Activated naive CD8-positive, alpha-beta T cell (primary cell): ENCODE measurements around the gene OR52D1.

Experiments
- H3K27ac Mint-ChIP-seq: one replicate; pipeline ENCODE4 v1.8.0; 2021; ENCODE audit warnings: mixed read lengths
- H3K27me3 Mint-ChIP-seq: one replicate; pipeline ENCODE4 v1.8.0; 2021; ENCODE audit warnings: mixed read lengths
- H3K36me3 Mint-ChIP-seq: one replicate; pipeline ENCODE4 v1.8.0; 2021; ENCODE audit warnings: mixed read lengths
- H3K4me1 Mint-ChIP-seq: one replicate; pipeline ENCODE4 v1.8.0; 2021; ENCODE audit warnings: low read depth, mixed read lengths
- H3K4me3 Mint-ChIP-seq: one replicate; pipeline ENCODE4 v1.8.0; 2021; ENCODE audit warnings: mild to moderate bottlenecking, mixed read lengths
- H3K9me3 Mint-ChIP-seq: one replicate; pipeline ENCODE4 v1.8.0; 2021; ENCODE audit warnings: low read depth, mixed read lengths

The OR52D1 gene

GRCh38 chr11:5488385-5488784 is at the start of gene OR52D1:
OR52D1 (plus strand) TSS chr11:5488685; CDS start chr11:5488707, 22 bp downstream.
- Mint-ChIP-seq H3K9me3 (no peaks in the 10 kb centered on the region), H3K4me3 (no peak within 1 kb of the TSS), H3K36me3 (no peaks in the 10 kb centered on the region), H3K27ac (no peak within 1 kb of the TSS), H3K27me3 (peaks cover 4% of the 10 kb centered on the region), H3K4me1 (no peaks in the 10 kb centered on the region)

DNA sequence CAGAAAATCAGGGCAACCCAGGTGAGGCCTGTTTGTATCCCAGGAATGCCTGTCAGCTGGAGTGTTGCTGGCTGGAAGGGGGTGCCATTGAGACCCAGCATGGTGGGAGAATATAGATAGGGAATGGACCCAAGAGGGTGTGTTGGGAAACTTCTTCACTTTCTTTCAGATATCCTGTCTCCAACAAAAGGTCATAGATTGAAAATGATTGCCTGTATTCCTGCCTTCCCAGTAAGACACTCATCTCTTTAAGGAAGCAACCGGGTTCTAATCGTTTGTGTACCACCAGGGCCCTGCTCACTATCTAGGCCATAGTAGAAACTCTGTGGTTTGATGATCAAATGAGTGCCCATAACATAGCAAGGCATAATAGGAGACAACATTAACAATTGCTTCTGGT is 47.1 kb upstream of the OR52D1 start, which contains the start of gene OR51I1:
OR51I1 (minus strand) TSS at position 101 of the 400 bp plus-strand sequence; CDS start at position 101, 0 bp downstream.
- Mint-ChIP-seq H3K4me3 (no peak within 1 kb of the TSS), H3K27me3 (peaks cover 8% of the 10 kb centered on the region), H3K9me3 (no peaks in the 10 kb centered on the region), H3K27ac (no peak within 1 kb of the TSS), H3K4me1 (no peaks in the 10 kb centered on the region), H3K36me3 (no peaks in the 10 kb centered on the region)

DNA sequence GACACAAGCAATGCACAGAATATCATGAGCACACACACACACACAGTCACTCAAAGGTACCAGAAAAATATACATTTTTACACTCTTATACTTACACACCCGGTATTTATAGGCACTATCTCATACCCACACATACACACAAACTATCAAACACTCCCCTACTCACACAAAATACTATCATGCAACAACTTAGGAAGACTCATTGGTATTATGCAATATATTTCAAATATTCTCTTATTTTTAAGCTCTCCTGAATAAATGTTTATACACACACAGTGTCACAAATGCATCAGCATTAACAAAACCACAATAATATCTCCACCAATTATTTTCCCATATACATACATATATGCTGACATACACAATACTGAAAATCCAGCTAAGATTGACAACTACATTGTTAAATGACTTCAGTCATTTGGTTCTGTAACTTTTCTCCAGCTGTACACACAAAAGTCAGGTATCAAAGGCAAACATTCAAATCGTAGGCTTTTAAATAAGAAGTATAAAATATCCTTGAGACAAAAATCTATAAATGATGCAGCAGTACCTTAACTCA is 44.6 kb upstream of the OR52D1 start:
- no peaks in the 10 kb centered on the region for H3K4me1 Mint-ChIP-seq
- H3K27ac Mint-ChIP-seq: no peak overlapping the region
- H3K27me3 Mint-ChIP-seq: peaks cover 12% of the 10 kb centered on the region
- H3K9me3 Mint-ChIP-seq: no peaks in the 10 kb centered on the region
- no peaks in the 10 kb centered on the region for H3K36me3 Mint-ChIP-seq
- no peak overlapping the region for H3K4me3 Mint-ChIP-seq

DNA sequence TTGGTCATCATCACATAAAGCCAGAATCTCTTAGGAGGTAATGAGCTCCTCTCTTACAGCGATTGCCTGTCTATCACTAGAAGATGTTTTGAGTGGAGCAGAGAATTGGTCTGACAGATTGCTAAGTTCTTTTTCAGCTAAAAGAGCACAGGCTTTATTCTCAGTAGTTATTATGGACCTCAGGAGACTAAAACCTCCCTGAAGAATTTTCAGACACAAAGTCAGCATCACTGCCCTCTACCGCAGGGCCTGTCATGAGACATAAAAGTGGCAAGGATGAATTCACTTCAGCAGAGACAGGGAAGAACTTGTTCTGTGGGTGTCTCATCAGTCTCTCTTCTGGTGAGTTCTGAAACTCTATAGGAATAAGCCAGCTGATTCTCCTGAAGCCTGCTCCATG is 39.5 kb upstream of the OR52D1 start, which contains the start of gene OR51I2:
OR51I2 (plus strand) TSS at position 301 of the 400 bp plus-strand sequence. CDS start 4,166 bp downstream, outside the sequence.
- H3K4me3 Mint-ChIP-seq: no peak within 1 kb of the TSS
- no peaks in the 10 kb centered on the region for H3K9me3 Mint-ChIP-seq
- H3K4me1 Mint-ChIP-seq: no peaks in the 10 kb centered on the region
- peaks cover 6% of the 10 kb centered on the region for H3K27me3 Mint-ChIP-seq
- no peaks in the 10 kb centered on the region for H3K36me3 Mint-ChIP-seq
- H3K27ac Mint-ChIP-seq: no peak within 1 kb of the TSS

DNA sequence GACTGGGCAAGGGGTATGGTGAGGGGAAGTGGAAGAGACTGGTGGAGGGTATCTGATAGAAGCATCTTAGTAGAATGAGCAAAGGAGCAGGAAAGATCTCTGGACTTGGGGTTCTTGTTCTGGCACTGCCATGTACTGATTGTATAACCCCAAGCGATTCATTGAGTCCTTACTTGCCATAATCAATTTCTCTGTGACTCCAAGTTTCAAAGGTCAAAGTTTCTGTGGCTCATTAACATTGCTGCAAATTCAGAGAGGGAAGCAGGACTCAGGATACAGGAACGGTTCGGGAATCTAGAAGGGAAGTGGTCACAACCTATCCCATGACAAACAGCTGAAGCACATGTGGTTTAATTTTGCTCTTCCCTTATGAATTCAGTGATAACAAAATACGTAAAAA is 39.1 kb upstream of the OR52D1 start:
- Mint-ChIP-seq H3K36me3 (no peaks in the 10 kb centered on the region), H3K9me3 (no peaks in the 10 kb centered on the region)

GRCh38 chr11:5460983-5461621 is 27.4 kb upstream of the OR52D1 start:
- Mint-ChIP-seq H3K36me3 (no peaks in the 10 kb centered on the region), H3K27ac (no peak overlapping the region), H3K9me3 (no peaks in the 10 kb centered on the region), H3K4me3 (no peak overlapping the region), H3K27me3 (peaks cover 3% of the 10 kb centered on the region), H3K4me1 (no peaks in the 10 kb centered on the region)

More for the DNA sequence above, 39.1 kb upstream of the OR52D1 start:
- Mint-ChIP-seq H3K27me3 (peaks cover 5% of the 10 kb centered on the region), H3K4me3 (no peak overlapping the region), H3K4me1 (no peaks in the 10 kb centered on the region), H3K27ac (no peak overlapping the region)

DNA sequence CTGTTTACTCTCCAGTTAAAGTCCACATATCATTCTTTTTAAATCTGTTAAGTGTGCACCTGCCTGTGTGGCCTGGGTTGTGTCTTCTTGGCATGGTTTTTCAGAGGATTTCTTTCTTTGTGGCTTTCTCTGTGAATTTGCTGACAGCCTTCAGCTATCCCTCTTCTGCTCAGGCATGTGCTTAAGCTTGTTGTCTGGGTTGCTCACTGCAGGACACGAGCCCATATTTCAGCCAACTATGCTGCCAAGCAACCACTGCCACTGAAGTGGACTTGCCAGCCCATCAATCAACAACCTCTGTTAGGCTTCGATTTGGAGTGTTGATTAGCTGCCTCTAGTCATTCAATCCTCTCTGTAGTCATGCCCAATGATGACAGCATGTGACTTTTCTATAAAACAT is 21.0 kb upstream of the OR52D1 start:
- Mint-ChIP-seq H3K4me3 (no peak overlapping the region), H3K9me3 (no peaks in the 10 kb centered on the region), H3K36me3 (no peaks in the 10 kb centered on the region), H3K27ac (no peak overlapping the region), H3K27me3 (peaks cover 5% of the 10 kb centered on the region), H3K4me1 (no peaks in the 10 kb centered on the region)

- peaks cover 7% of the 10 kb centered on the region for H3K27me3 Mint-ChIP-seq
- H3K27ac Mint-ChIP-seq: no peak overlapping the region
- H3K9me3 Mint-ChIP-seq: no peaks in the 10 kb centered on the region
- no peaks in the 10 kb centered on the region for H3K4me1 Mint-ChIP-seq
- no peaks in the 10 kb centered on the region for H3K36me3 Mint-ChIP-seq
- H3K4me3 Mint-ChIP-seq: no peak overlapping the region
Measured at GRCh38 chr11:5473921-5474320, 14.6 kb upstream of the OR52D1 start.

GRCh38 chr11:5476186-5476819 is 12.2 kb upstream of the OR52D1 start:
- Mint-ChIP-seq H3K4me3 (no peak overlapping the region), H3K36me3 (no peaks in the 10 kb centered on the region), H3K27me3 (peaks cover 8% of the 10 kb centered on the region), H3K9me3 (no peaks in the 10 kb centered on the region), H3K27ac (no peak overlapping the region), H3K4me1 (no peaks in the 10 kb centered on the region)

DNA sequence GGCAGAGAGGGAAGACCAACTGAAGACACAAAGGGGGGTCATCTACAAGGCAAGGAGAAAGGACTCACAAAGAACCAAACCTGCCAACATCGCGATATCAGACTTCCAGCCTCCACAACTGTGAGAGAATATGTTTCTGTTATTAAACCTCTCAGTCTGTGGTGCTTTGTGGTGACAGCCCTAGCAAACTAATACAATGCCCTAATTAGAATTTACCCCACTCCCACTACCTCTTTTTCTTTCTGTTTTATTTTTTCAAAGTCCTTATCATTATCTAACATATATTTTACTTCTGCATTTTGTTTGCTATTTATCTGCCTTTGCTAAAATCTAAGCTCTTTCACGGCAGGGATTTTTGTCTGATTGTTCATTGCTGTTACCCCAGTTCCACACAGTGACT is 2.5 kb upstream of the OR52D1 start:
- H3K9me3 Mint-ChIP-seq: no peaks in the 10 kb centered on the region
- H3K27ac Mint-ChIP-seq: no peak overlapping the region
- H3K4me1 Mint-ChIP-seq: no peaks in the 10 kb centered on the region
- peaks cover 1% of the 10 kb centered on the region for H3K27me3 Mint-ChIP-seq
- no peak overlapping the region for H3K4me3 Mint-ChIP-seq
- no peaks in the 10 kb centered on the region for H3K36me3 Mint-ChIP-seq

DNA sequence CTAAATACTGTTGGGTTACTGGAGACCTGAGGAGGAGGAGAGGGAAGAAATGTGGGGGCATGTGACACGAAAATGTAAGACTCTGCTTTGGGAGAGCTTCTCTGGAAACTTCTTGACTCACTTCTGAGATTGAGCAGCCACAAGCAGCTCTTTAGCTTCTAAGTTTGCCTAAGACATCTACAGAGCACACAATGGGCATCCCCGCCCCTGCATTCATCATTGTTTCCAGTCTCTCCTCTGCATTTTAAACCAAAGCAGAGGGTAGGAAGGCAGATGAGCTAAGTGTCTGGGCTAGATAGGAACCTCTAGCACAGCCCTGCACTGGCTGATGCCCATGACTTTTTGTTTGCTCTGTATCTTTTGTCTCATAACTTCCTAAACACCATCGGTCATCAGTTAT is 2.1 kb upstream of the OR52D1 start:
- Mint-ChIP-seq H3K36me3 (no peaks in the 10 kb centered on the region), H3K27ac (no peak overlapping the region), H3K9me3 (no peaks in the 10 kb centered on the region), H3K4me1 (no peaks in the 10 kb centered on the region), H3K4me3 (no peak overlapping the region), H3K27me3 (peaks cover 4% of the 10 kb centered on the region)

DNA sequence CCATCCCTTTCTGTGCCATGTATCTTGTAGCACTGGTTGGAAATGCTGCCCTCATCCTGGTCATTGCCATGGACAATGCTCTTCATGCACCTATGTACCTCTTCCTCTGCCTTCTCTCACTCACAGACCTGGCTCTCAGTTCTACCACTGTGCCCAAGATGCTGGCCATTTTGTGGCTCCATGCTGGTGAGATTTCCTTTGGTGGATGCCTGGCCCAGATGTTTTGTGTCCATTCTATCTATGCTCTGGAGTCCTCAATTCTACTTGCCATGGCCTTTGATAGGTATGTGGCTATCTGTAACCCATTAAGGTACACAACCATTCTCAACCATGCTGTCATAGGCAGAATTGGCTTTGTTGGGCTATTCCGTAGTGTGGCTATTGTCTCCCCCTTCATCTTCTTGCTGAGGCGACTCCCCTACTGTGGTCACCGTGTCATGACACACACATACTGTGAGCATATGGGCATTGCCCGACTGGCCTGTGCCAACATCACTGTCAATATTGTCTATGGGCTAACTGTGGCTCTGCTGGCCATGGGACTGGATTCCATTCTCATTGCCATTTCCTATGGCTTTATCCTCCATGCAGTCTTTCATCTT is 414 bp downstream of the OR52D1 start:
- H3K36me3 Mint-ChIP-seq: no peaks in the 10 kb centered on the region
- H3K4me1 Mint-ChIP-seq: no peaks in the 10 kb centered on the region
- peaks cover 4% of the 10 kb centered on the region for H3K27me3 Mint-ChIP-seq
- H3K4me3 Mint-ChIP-seq: no peak overlapping the region
- no peaks in the 10 kb centered on the region for H3K9me3 Mint-ChIP-seq
- H3K27ac Mint-ChIP-seq: no peak overlapping the region

- Mint-ChIP-seq H3K4me3 (no peak overlapping the region), H3K4me1 (no peaks in the 10 kb centered on the region), H3K27me3 (peaks cover 4% of the 10 kb centered on the region), H3K36me3 (no peaks in the 10 kb centered on the region), H3K27ac (no peak overlapping the region), H3K9me3 (no peaks in the 10 kb centered on the region)
Measured at GRCh38 chr11:5489576-5490357, 1.3 kb downstream of the OR52D1 start.

DNA sequence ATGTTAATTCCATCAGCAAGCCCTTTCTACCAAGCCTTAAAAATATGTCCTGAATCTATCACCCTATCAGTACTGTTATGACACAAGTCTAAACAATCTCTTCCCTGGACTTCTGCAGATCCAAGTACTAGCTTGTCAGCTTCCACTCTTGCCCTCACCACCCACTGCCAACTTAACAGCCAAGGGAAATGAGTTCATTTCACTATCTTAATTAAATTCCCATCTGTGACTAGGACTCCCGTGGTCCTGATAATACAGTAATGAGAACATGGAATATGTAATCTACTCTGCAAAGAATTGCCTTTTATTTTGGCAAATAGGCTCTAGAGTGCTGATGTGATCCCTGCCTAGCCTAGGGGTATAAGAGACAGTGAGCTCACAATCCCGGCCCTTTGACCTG is 11.2 kb downstream of the OR52D1 start:
- Mint-ChIP-seq H3K4me1 (no peaks in the 10 kb centered on the region), H3K27ac (no peak overlapping the region), H3K4me3 (no peak overlapping the region), H3K27me3 (no peaks in the 10 kb centered on the region), H3K9me3 (no peaks in the 10 kb centered on the region), H3K36me3 (no peaks in the 10 kb centered on the region)

DNA sequence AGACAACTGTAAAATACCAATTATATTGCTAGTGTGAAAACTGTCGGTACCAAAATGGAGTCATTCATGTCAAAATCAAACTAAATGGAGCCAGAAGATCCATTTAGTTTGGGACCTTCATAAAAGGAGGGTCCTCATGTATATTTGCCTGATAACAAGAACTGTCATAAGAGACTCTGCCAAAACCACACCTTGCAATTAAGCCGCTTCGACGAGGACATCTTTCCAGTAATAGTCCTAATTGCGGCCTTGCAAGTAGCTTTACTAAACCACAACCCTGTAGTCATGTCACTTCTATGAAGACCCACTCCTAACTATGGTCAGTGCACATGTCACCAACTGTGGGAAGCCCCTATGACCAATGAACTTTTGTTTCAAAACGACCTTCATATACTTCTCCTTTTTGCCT is 11.9 kb downstream of the OR52D1 start:
- Mint-ChIP-seq H3K27ac (no peak overlapping the region), H3K4me1 (no peaks in the 10 kb centered on the region), H3K4me3 (no peak overlapping the region), H3K36me3 (no peaks in the 10 kb centered on the region), H3K9me3 (no peaks in the 10 kb centered on the region), H3K27me3 (no peaks in the 10 kb centered on the region)
